Lower lobe of right lung (tissue), 2 donors: ENCODE data around the gene EEFSEC. TPM values are rescaled to one million over a fixed set of nuclear protein-coding genes. Genes with fewer than 3 reads are reported as not detected.

Source experiments
- ATAC-seq, 2 donors: fragments of 200-7000 bp; cut with Tn5 transposase; one replicate each; pipeline ENCODE4 v1.9.1; 2020 to 2022; ENCODE audit warnings: mild to moderate bottlenecking in 2 of 2, moderate library complexity in 2 of 2
- DNase-seq: peaks from one replicate; pipeline ENCODE4 v3.0.0-alpha.2; 2020
- H3K27ac ChIP-seq: fragments of 200-600 bp; one replicate; pipeline ENCODE4 v1.8.0; 2022
- H3K27me3 ChIP-seq: fragments of 200-600 bp; one replicate; pipeline ENCODE4 v1.8.0; 2022; ENCODE audit warnings: low read depth
- H3K36me3 ChIP-seq: fragments of 200-600 bp; one replicate; pipeline ENCODE4 v1.8.0; 2022; ENCODE audit warnings: mild to moderate bottlenecking
- H3K4me1 ChIP-seq: fragments of 200-600 bp; one replicate; pipeline ENCODE4 v1.8.0; 2022
- H3K4me3 ChIP-seq: fragments of 200-600 bp; one replicate; pipeline ENCODE4 v1.8.0; 2022; ENCODE audit warnings: mild to moderate bottlenecking
- H3K9me3 ChIP-seq: fragments of 200-600 bp; one replicate; pipeline ENCODE4 v1.8.0; 2022
- CTCF ChIP-seq: fragments of 200-600 bp; IDR thresholded peaks from one replicate; pipeline ENCODE4 v1.8.0; 2022; ENCODE audit warnings: antibody characterized with exemption, mild to moderate bottlenecking
- intact Hi-C: fragments of 100-400 bp; cut with DNase I; formaldehyde crosslinking; loops from one replicate; pipeline ENCODE4 v1.11.0; 2022
- total RNA-seq: library from RNA; stranded (reverse); fragmentation: NEBNext Ultra II Directional; extraction: Animal tissue kit (Norgen Biotek cat#: 25700); gene quantifications from one replicate; pipeline ENCODE4 v1.2.1, GENCODE V29; 2021
- donor health status: DM: no; HTN: yes; CAD: no; lungs with severe emphysema.

EEFSEC gene
- total RNA-seq, 1 donor from 2014 or later = 15.6 TPM

- intact Hi-C loops = no loop called here
- no peaks in the 10 kb centered on the region for H3K36me3 ChIP-seq
- no peak overlapping the region for H3K27ac ChIP-seq
- peaks cover 24% of the 10 kb centered on the region for H3K27me3 ChIP-seq
- peak; percentile 64 for DNase-seq
- H3K9me3 ChIP-seq = no peaks in the 10 kb centered on the region
- peaks cover 8% of the 10 kb centered on the region for H3K4me1 ChIP-seq
- peak; percentile 87 for TF ChIP-seq CTCF
- H3K4me3 ChIP-seq = peak overlapping the region; percentile 42
- peak; percentile 91 to 92 for ATAC-seq
These were observed 273.0 kb downstream of the EEFSEC start for GRCh38 chr3:128426128-128426921.

DNA sequence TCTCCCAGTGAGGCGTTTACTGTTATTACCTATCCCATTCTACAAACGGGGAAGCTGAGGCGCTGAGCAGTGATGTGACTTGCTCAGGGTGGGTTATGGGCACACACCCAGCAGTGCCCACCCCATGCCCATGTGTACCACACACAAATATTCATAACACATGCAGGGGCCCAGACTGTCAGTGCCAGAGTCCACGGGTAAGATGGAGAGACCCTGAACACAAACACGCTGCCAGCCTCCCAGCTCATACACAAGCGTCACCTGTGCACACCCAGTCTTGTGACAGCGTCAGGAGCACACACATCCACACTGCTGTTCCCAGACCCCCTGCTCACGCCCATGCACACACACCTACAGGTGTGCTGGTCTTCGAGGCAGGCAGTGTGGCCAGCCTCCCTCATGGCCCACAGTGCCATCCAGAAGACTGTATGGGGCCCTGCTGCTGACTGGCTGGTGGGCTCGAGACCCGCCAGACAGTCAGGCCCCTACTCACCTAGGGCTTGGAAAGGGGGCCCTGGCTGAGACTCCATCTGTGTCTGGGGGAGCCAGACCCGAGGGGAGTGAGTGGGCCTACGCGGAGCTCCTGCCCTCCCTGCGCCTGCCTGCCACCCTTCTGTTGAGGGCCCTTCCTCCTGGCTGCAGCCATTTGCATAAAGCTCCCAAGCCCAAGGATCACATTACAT lies 274.0 kb downstream of the EEFSEC start:
- peaks cover 10% of the 10 kb centered on the region for H3K4me1 ChIP-seq
- peaks cover 32% of the 10 kb centered on the region for H3K27me3 ChIP-seq
- TF ChIP-seq CTCF = no peak
- intact Hi-C loops = no loop called here
- ATAC-seq (no peak), DNase-seq (no peak)
- no peaks in the 10 kb centered on the region for H3K36me3 ChIP-seq
- no peak overlapping the region for H3K4me3 ChIP-seq
- H3K27ac ChIP-seq = no peak overlapping the region
- no peaks in the 10 kb centered on the region for H3K9me3 ChIP-seq

- intact Hi-C loops = no loop called here
- ATAC-seq (no peak), DNase-seq (no peak)
- Histone ChIP-seq H3K36me3 (no peaks in the 10 kb centered on the region), H3K27me3 (peaks cover 41% of the 10 kb centered on the region), H3K4me3 (no peak overlapping the region), H3K9me3 (no peaks in the 10 kb centered on the region), H3K4me1 (peaks cover 18% of the 10 kb centered on the region), H3K27ac (no peak overlapping the region)
- no peak for TF ChIP-seq CTCF
These were observed 274.9 kb downstream of the EEFSEC start for GRCh38 chr3:128427872-128428822.

DNA sequence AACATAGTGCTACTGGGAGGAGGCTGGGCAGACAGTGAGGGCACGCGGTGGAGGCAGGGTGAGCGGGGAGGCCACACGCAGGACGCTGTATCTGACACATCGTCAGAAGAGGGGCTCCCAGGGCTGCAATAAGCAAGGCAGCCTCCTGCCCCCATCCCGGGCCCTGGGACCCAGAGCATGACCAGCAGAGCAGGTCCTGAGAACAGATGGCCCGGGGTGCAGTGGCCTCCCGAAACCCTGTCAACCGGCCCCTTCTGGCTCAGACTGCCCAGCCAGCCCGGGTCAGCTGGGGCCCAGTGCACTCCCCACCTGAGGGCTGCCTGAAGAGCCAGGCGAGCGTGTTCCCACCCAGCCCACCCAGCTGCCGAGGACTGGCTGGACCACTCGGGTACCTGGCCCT lies 276.0 kb downstream of the EEFSEC start:
- intact Hi-C loops = no loop called here

More for the DNA sequence above, 276.0 kb downstream of the EEFSEC start:
- Histone ChIP-seq H3K9me3 (no peaks in the 10 kb centered on the region), H3K4me1 (peaks cover 19% of the 10 kb centered on the region), H3K27ac (no peak overlapping the region), H3K36me3 (no peaks in the 10 kb centered on the region), H3K27me3 (peaks cover 50% of the 10 kb centered on the region), H3K4me3 (no peak overlapping the region)
- DNase-seq (no peak), ATAC-seq (no peak)
- TF ChIP-seq CTCF = no peak
